Measurements from ENCODE around the gene ANGEL2.

DNA sequence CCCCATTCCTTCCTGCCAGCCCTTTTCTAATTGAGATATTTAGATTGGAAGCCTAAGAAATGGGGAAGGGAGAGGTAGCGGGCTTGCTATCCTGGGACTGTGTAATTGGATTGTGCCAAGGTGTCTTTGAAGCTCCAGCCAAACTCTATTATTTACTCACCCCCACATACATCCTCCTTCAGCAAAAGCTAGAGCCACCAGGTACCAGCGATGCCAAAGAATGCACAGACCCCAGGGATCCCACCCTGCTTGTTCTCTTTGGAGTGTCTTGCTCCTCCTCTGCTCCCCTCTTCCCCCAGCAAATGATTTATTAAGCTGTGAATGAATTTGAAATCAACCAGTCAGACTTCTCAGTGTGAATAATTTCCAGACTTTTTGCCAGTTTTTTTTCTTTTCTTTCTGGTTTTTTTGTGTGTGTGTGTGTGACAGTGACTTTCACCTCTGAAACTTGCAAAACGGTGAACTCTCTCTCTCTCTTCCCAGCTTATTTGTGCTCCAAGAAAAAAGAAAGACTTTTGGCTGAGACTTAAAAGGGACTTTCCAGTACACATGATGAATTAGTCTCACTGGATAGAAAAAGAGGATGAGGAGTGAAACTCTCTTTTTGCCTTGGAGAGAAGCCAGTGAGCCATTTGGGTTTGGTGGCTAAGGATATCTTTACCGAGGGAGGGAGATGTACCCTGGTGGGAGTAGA, 63.6 kb downstream of the ANGEL2 start:
- TF ChIP-seq, protein P1, sequence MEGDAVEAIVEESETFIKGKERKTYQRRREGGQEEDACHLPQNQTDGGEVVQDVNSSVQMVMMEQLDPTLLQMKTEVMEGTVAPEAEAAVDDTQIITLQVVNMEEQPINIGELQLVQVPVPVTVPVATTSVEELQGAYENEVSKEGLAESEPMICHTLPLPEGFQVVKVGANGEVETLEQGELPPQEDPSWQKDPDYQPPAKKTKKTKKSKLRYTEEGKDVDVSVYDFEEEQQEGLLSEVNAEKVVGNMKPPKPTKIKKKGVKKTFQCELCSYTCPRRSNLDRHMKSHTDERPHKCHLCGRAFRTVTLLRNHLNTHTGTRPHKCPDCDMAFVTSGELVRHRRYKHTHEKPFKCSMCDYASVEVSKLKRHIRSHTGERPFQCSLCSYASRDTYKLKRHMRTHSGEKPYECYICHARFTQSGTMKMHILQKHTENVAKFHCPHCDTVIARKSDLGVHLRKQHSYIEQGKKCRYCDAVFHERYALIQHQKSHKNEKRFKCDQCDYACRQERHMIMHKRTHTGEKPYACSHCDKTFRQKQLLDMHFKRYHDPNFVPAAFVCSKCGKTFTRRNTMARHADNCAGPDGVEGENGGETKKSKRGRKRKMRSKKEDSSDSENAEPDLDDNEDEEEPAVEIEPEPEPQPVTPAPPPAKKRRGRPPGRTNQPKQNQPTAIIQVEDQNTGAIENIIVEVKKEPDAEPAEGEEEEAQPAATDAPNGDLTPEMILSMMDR (conservative IDR thresholded peaks at IDR 0.05), result no peak
- no peak for TF ChIP-seq ZFX (IDR thresholded peaks at IDR 0.05)

Data from C4-2B (cell line).